ENCODE results near the gene CTSE.

- TF ChIP-seq CTCF (IDR thresholded peaks at IDR 0.05) (no peak), POLR2A (IDR thresholded peaks at IDR 0.05) (no peak), POLR2AphosphoS5 (IDR thresholded peaks at IDR 0.05) (no peak)
Observed at GRCh38 chr1:205970486-205970885, 53.2 kb downstream of the CTSE start.

All from stomach (tissue), 4 donors.